Measurements from ENCODE around the gene MYADML2.
A peak's percentile ranks its signal among the peaks of the same experiment; 100 is the strongest.
"Not testable (repeated sequence)": the region's sequence is repeated elsewhere in the genome, so short reads cannot be mapped to it uniquely, and the experiment has no call there.

The MYADML2 gene

DNA sequence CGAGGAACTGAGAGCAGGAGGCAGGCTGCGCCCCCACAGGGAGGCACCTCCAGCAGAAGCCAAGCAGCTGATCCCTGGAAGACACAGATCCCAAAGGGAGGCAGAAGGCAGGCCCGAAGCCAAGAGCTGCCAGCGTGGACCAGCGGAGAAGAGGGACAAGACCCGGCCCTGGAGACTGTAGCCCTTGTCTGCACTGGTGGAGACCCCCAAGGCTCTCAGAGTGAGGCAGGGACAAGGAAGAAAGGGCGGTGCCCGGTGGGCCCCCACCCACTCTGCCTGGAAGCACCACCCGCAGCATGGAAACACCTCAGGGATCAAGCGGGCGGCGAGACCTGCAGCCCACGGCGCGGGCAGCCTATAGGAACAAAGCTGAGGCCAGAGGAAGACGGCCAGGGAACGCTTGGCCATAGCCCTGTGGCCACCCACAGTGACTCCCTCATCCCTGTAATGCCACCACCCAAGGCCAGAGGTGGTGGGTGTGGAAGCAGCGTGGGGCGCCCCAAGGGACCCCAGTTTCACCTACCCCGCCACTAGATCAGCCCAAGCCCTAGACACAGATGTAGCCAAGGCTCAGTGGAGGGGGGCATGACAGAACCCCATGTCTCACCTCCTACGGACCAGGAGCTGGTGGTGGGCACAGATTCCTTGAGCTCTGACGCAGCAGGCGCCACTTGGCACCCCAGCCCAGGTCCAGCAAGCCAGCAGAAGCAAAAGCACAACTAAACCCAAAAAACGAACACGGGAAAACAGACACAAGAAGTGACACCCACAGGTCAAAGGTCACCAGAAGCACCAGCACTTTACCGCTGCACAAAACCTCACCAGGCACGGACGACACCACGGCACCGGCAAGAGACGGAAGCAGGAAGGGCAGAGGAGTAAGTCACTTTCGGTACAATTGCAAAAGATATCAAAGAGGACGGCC is 26.2 kb downstream of the MYADML2 start:
- Histone ChIP-seq H3K9me3 (ENCODE audit: control insufficient read depth, low read length) (no peaks in the 10 kb centered on the region), H3K4me3 (ENCODE audit: low read length) (no peak overlapping the region), H3K4me1 (ENCODE audit: control insufficient read depth, insufficient read depth, low read length) (peaks cover 83% of the 10 kb centered on the region), H3K27me3 (ENCODE audit: control insufficient read depth, insufficient read depth, low read length) (no peaks in the 10 kb centered on the region), H3K9ac (ENCODE audit: low read length) (peak overlapping the region; percentile 10), H3K36me3 (ENCODE audit: control insufficient read depth, insufficient read depth, low read length) (peaks cover 11% of the 10 kb centered on the region)

- no peaks in the 10 kb centered on the region for H3K9me3 ChIP-seq (ENCODE audit: control insufficient read depth, low read length)
- H3K36me3 ChIP-seq (ENCODE audit: control insufficient read depth, insufficient read depth, low read length) = peaks cover 28% of the 10 kb centered on the region
- peaks cover 72% of the 10 kb centered on the region for H3K4me1 ChIP-seq (ENCODE audit: control insufficient read depth, insufficient read depth, low read length)
- H3K9ac ChIP-seq (ENCODE audit: low read length) = peak overlapping the region; percentile 67
- no peak overlapping the region for H3K4me3 ChIP-seq (ENCODE audit: low read length)
- no peaks in the 10 kb centered on the region for H3K27me3 ChIP-seq (ENCODE audit: control insufficient read depth, insufficient read depth, low read length)
Observed at GRCh38 chr17:81918832-81919545, 28.0 kb downstream of the MYADML2 start.

GRCh38 chr17:81918333-81918669 is 28.7 kb downstream of the MYADML2 start:
- Histone ChIP-seq H3K36me3 (ENCODE audit: control insufficient read depth, insufficient read depth, low read length) (peaks cover 35% of the 10 kb centered on the region), H3K9ac (ENCODE audit: low read length) (peak overlapping the region; percentile 31), H3K4me1 (ENCODE audit: control insufficient read depth, insufficient read depth, low read length) (peaks cover 65% of the 10 kb centered on the region)
- not testable (repeated sequence) for H3K9me3 ChIP-seq (ENCODE audit: control insufficient read depth, low read length); H3K27me3 ChIP-seq (ENCODE audit: control insufficient read depth, insufficient read depth, low read length); H3K4me3 ChIP-seq (ENCODE audit: low read length)

DNA sequence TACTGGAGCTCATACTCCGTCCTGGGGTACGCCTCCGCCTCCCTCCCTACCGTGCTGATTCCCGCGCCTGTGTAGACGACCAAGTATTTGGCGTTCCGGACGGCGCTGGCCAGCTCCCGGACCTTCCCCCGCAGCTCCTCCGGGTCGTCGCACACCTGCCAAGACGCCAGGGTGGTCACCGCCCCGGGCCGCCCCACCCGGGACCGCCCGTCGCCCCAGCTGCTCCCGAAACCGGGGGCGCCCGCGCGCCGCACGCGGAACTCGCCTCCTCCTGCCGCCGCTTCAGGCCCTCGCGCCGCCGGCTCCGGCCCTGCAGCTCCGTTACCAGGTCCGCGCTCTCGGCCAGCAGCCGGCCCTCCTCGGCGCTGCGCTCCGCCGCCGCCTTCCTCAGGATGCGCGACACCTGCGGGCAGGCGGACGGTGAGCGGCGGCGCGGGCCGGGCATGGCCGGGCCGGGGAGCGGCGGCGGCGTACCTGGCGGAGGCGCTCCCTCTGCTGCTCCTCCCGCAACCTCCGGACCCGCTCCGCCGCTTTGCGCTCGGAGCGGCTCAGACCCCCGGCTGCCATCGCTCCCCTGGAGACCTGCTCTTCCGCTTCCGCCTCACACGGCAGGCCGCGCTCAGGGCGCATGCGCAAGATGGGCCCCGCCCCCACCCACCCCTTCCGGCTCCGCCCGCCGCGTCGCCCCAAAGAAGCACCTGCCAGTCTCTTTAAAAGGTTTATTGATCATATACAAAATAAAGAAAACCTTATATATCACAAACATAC is 29.3 kb downstream of the MYADML2 start, which contains the start of gene SIRT7:
Gene SIRT7 (minus strand): TSS at position 612 of the 768 bp plus-strand sequence. CDS start 45 bp downstream, at position 567.
- Histone ChIP-seq H3K9ac (ENCODE audit: low read length) (peak within 1 kb of the TSS; percentile 67), H3K36me3 (ENCODE audit: control insufficient read depth, insufficient read depth, low read length) (peaks cover 36% of the 10 kb centered on the region), H3K4me3 (ENCODE audit: low read length) (peak within 1 kb of the TSS; percentile 28), H3K27me3 (ENCODE audit: control insufficient read depth, insufficient read depth, low read length) (no peaks in the 10 kb centered on the region), H3K4me1 (ENCODE audit: control insufficient read depth, insufficient read depth, low read length) (peaks cover 64% of the 10 kb centered on the region), H3K9me3 (ENCODE audit: control insufficient read depth, low read length) (no peaks in the 10 kb centered on the region)

GRCh38 chr17:81916234-81917001 is 30.6 kb downstream of the MYADML2 start:
- Histone ChIP-seq H3K4me1 (ENCODE audit: control insufficient read depth, insufficient read depth, low read length) (peaks cover 68% of the 10 kb centered on the region), H3K9ac (ENCODE audit: low read length) (peak overlapping the region; percentile 63), H3K27me3 (ENCODE audit: control insufficient read depth, insufficient read depth, low read length) (no peaks in the 10 kb centered on the region), H3K9me3 (ENCODE audit: control insufficient read depth, low read length) (no peaks in the 10 kb centered on the region), H3K36me3 (ENCODE audit: control insufficient read depth, insufficient read depth, low read length) (peaks cover 36% of the 10 kb centered on the region), H3K4me3 (ENCODE audit: low read length) (peak overlapping the region; percentile 28)

DNA sequence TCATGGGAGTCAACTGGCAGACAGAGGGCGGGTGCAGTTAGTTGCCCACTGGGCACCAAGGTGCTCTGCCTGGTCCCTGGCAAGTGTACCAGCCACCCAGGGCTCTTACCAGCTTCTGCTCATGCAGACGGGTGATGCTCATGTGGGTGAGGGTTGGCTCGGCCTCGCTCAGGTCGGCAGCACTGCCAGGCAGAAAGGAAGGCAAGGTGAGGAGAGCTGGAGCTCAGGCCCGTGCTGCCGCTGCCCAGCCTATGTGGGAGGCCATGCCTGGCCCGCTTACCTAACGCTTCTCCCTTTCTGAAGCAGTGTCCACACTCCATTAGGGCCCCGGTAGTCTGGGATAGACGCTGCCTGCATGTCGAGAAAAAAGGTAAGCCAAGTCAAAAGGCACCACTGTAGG is 31.7 kb downstream of the MYADML2 start:
- H3K36me3 ChIP-seq (ENCODE audit: control insufficient read depth, insufficient read depth, low read length) = peaks cover 31% of the 10 kb centered on the region
- no peaks in the 10 kb centered on the region for H3K9me3 ChIP-seq (ENCODE audit: control insufficient read depth, low read length)
- H3K4me3 ChIP-seq (ENCODE audit: low read length) = no peak overlapping the region
- H3K27me3 ChIP-seq (ENCODE audit: control insufficient read depth, insufficient read depth, low read length) = no peaks in the 10 kb centered on the region
- no peak overlapping the region for H3K9ac ChIP-seq (ENCODE audit: low read length)
- peaks cover 62% of the 10 kb centered on the region for H3K4me1 ChIP-seq (ENCODE audit: control insufficient read depth, insufficient read depth, low read length)

GRCh38 chr17:81914103-81914850 is 32.8 kb downstream of the MYADML2 start:
- H3K4me1 ChIP-seq (ENCODE audit: control insufficient read depth, insufficient read depth, low read length) = peaks cover 62% of the 10 kb centered on the region
- H3K4me3 ChIP-seq (ENCODE audit: low read length) = no peak overlapping the region
- H3K9me3 ChIP-seq (ENCODE audit: control insufficient read depth, low read length) = no peaks in the 10 kb centered on the region
- no peaks in the 10 kb centered on the region for H3K27me3 ChIP-seq (ENCODE audit: control insufficient read depth, insufficient read depth, low read length)
- peaks cover 27% of the 10 kb centered on the region for H3K36me3 ChIP-seq (ENCODE audit: control insufficient read depth, insufficient read depth, low read length)
- H3K9ac ChIP-seq (ENCODE audit: low read length) = no peak overlapping the region

DNA sequence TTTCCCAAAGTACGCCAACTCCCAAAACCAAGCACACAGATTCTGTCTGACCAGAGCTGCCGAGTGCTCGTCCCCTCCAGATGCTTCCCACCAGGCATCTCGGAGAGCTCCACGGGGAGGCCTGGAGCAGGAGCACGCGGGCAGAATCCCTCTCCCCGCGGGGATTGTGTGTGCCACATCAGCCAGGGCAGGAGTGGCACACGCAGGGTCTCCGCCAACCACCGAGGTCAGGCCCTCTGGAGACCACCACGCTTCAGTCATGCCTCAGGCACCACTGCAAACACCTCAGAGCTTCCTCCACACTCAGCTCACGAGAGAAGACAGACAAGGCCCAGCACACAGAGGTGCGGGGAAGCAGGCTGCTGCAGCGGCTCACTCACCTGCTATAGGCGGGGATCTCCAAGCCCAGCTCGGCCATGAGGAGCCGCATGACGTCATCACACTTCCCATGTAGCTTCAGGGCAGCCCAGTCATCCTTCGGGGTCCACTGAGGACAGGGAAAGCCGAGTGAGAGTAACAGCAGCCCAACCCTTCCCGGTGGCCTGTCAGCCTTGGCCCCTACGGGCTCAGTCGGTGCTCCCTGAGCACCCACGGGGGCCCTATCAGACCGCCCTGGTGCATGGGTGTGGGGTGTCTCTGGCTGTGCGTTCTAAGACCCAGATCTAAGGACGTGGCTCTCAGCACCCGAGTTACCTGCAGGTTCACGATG is 33.5 kb downstream of the MYADML2 start:
- H3K27me3 ChIP-seq (ENCODE audit: control insufficient read depth, insufficient read depth, low read length) = no peaks in the 10 kb centered on the region
- H3K9me3 ChIP-seq (ENCODE audit: control insufficient read depth, low read length) = no peaks in the 10 kb centered on the region
- peaks cover 27% of the 10 kb centered on the region for H3K36me3 ChIP-seq (ENCODE audit: control insufficient read depth, insufficient read depth, low read length)
- peaks cover 58% of the 10 kb centered on the region for H3K4me1 ChIP-seq (ENCODE audit: control insufficient read depth, insufficient read depth, low read length)
- H3K4me3 ChIP-seq (ENCODE audit: low read length) = no peak overlapping the region
- no peak overlapping the region for H3K9ac ChIP-seq (ENCODE audit: low read length)

DNA sequence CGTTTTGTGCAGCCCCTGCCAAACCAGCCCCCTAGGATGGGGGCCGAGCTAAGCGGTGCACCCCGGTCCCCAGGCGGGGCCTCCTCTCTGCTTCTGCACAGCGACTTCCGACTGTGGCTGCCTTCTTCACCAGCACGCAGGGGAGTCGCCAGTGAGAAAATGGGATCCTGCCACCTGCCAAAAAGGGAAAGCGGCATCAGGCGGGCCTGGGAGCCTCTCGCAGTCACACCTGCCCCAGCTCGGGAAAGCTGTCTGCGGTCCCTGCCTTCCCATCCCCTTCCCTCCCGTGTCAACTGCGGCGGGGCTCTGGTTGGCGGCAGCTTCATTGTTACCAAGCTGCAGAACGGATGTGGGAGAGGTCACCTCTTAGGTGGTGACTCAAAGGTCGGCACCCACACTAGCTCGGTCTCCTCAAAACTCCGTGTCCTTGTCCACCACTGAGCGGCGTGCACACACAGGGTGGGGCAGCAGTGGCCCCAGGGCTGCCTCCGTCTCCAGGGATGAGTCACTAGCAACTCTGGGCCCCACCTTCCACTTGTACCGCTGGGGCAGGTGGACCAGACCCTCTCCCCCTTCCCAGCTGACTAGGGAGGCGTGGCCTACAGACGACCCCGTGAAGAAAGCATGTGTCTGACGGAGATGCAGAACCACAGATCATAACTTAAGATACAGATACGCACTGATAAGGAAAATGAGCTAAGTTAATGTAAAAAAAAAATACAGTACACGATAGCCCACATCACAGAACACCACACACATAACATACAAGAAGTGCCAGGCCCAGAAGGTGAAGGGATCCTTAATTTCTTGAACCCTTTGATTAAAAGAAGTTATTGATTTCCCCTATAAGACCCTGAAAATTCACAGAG is 34.4 kb downstream of the MYADML2 start:
- Histone ChIP-seq H3K36me3 (ENCODE audit: control insufficient read depth, insufficient read depth, low read length) (peaks cover 29% of the 10 kb centered on the region), H3K9me3 (ENCODE audit: control insufficient read depth, low read length) (no peaks in the 10 kb centered on the region), H3K4me3 (ENCODE audit: low read length) (no peak overlapping the region), H3K27me3 (ENCODE audit: control insufficient read depth, insufficient read depth, low read length) (no peaks in the 10 kb centered on the region), H3K4me1 (ENCODE audit: control insufficient read depth, insufficient read depth, low read length) (peaks cover 53% of the 10 kb centered on the region), H3K9ac (ENCODE audit: low read length) (no peak overlapping the region)

GRCh38 chr17:81911969-81912368 is 35.1 kb downstream of the MYADML2 start:
- Histone ChIP-seq H3K9ac (ENCODE audit: low read length) (no peak overlapping the region), H3K9me3 (ENCODE audit: control insufficient read depth, low read length) (no peaks in the 10 kb centered on the region), H3K36me3 (ENCODE audit: control insufficient read depth, insufficient read depth, low read length) (peaks cover 31% of the 10 kb centered on the region), H3K27me3 (ENCODE audit: control insufficient read depth, insufficient read depth, low read length) (no peaks in the 10 kb centered on the region), H3K4me3 (ENCODE audit: low read length) (no peak overlapping the region), H3K4me1 (ENCODE audit: control insufficient read depth, insufficient read depth, low read length) (peaks cover 50% of the 10 kb centered on the region)

Data from mucosa of stomach (tissue), 1 donor.